ENCODE measurements around the gene UBQLN1.
A peak's percentile ranks its signal among the peaks of the same experiment; 100 is the strongest.

DNA sequence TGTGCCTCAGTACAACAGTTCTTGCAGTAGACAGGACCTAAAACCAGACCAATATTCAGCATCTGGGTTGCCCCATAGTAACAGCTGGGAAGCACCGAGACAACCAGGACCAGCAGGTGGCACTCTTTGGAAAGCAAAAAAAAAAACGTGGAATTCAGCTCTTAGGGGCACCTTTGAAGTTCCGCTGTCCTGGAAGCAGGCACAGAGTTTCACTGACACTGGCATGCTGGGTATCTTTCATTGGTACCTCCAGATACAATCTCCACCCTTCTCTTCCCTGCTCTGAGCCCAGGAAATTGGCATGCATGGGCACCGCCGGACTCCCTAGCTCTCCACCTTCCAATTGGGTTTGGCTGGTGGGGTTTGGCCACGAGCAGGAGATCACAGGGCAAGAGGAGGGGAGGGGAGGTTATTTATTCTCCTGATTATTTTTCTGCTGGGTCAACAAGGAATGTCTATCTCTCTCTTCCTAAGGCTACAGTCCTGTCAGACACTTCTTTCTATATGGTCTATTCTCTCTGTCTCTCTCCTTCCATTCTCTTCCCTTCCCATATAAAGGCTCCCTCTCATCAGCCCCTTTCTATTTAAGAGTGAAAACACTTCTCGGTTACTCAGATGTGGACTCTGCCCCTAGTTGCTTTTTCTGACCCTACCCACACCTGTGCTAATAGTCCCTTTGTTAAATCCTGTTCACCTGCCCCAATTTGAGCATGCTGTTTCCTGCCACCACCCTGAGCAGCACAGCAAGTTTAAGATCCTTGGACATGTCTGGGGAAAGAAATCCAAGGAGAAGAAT, 86.7 kb downstream of the UBQLN1 start:
- TF ChIP-seq, protein P1, sequence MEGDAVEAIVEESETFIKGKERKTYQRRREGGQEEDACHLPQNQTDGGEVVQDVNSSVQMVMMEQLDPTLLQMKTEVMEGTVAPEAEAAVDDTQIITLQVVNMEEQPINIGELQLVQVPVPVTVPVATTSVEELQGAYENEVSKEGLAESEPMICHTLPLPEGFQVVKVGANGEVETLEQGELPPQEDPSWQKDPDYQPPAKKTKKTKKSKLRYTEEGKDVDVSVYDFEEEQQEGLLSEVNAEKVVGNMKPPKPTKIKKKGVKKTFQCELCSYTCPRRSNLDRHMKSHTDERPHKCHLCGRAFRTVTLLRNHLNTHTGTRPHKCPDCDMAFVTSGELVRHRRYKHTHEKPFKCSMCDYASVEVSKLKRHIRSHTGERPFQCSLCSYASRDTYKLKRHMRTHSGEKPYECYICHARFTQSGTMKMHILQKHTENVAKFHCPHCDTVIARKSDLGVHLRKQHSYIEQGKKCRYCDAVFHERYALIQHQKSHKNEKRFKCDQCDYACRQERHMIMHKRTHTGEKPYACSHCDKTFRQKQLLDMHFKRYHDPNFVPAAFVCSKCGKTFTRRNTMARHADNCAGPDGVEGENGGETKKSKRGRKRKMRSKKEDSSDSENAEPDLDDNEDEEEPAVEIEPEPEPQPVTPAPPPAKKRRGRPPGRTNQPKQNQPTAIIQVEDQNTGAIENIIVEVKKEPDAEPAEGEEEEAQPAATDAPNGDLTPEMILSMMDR (IDR thresholded peaks at IDR 0.05): peak; percentile 32 to 63 (median 41)
- TF ChIP-seq POLR2A (IDR thresholded peaks at IDR 0.05): no peak
